GM23338 (cell line): Measurements from ENCODE around the gene HIVEP3. TPM values are rescaled to one million over a fixed set of nuclear protein-coding genes. Genes with fewer than 3 reads are reported as not detected.

ENCODE experiments used
- ATAC-seq: fragments of 200-7000 bp; cut with Tn5 transposase; 3 replicates; pipeline ENCODE4 v1.9.1; 2020
- DNase-seq: peaks from one replicate; pipeline ENCODE4 v3.0.0-alpha.2; 2015; ENCODE audit warnings: low spot score
- H2AFZ ChIP-seq: fragments of 200-600 bp; sonication (generic); 2 replicates; pipeline ENCODE4 v1.8.0; 2016; ENCODE audit warnings: antibody characterized with exemption, mild to moderate bottlenecking, moderate library complexity
- H3F3A ChIP-seq: fragments of 200-600 bp; sonication (generic); replicated peaks from 2 replicates; pipeline ENCODE4 v1.8.0; 2017; ENCODE audit warnings: antibody characterized with exemption, mixed run types, low read depth
- H3K27ac ChIP-seq: fragments of 200-600 bp; sonication (generic); 2 replicates; pipeline ENCODE4 v1.6.1; 2016; ENCODE audit warnings: low read depth
- H3K27me3 ChIP-seq: fragments of 200-600 bp; sonication (generic); 2 replicates; pipeline ENCODE4 v1.8.0; 2016; ENCODE audit warnings: mild to moderate bottlenecking, mixed run types, moderate library complexity; ENCODE audit not compliant: insufficient read depth
- H3K36me3 ChIP-seq: fragments of 200-600 bp; sonication (generic); 2 replicates; pipeline ENCODE4 v1.8.0; 2016; ENCODE audit warnings: mild to moderate bottlenecking; ENCODE audit not compliant: insufficient read depth
- H3K4me1 ChIP-seq: fragments of 200-600 bp; sonication (generic); 2 replicates; pipeline ENCODE4 v1.8.0; 2016; ENCODE audit warnings: mild to moderate bottlenecking, moderate library complexity; ENCODE audit not compliant: insufficient read depth
- H3K4me2 ChIP-seq: fragments of 200-600 bp; sonication (generic); 2 replicates; pipeline ENCODE4 v1.7.1; 2017; ENCODE audit warnings: mixed run types
- H3K4me3 ChIP-seq: fragments of 200-600 bp; sonication (generic); 2 replicates; pipeline ENCODE4 v1.6.1; 2016; ENCODE audit warnings: mixed run types
- H3K79me2 ChIP-seq: fragments of 200-600 bp; sonication (generic); replicated peaks from 2 replicates; pipeline ENCODE4 v1.8.0; 2017; ENCODE audit warnings: mild to moderate bottlenecking; ENCODE audit not compliant: insufficient read depth
- H3K9me2 ChIP-seq: fragments of 200-600 bp; sonication (generic); 2 replicates; pipeline ENCODE4 v1.8.0; 2017; ENCODE audit not compliant: insufficient read depth
- H4K20me1 ChIP-seq: fragments of 200-600 bp; sonication (generic); replicated peaks from 2 replicates; pipeline ENCODE4 v1.8.0; 2017; ENCODE audit warnings: mild to moderate bottlenecking; ENCODE audit not compliant: insufficient read depth
- H3K27ac Mint-ChIP-seq: 2 replicates; pipeline ENCODE4 v1.8.0; 2020; ENCODE audit warnings: inconsistent platforms, mild to moderate bottlenecking, moderate library complexity, mixed read lengths
- H3K27me3 Mint-ChIP-seq: 3 replicates; pipeline ENCODE4 v1.8.0; 2022; ENCODE audit warnings: low read depth, mild to moderate bottlenecking, moderate library complexity, mixed read lengths, inconsistent platforms; ENCODE audit not compliant: insufficient read depth, poor library complexity
- H3K36me3 Mint-ChIP-seq: 3 replicates; pipeline ENCODE4 v1.8.0; 2021; ENCODE audit warnings: low read depth, mild to moderate bottlenecking, inconsistent platforms, moderate library complexity, mixed read lengths
- H3K4me1 Mint-ChIP-seq: 3 replicates; pipeline ENCODE4 v1.8.0; 2020; ENCODE audit warnings: mild to moderate bottlenecking, inconsistent platforms, mixed read lengths
- H3K4me3 Mint-ChIP-seq: 3 replicates; pipeline ENCODE4 v1.8.0; 2021; ENCODE audit warnings: moderate library complexity, mild to moderate bottlenecking, inconsistent platforms, mixed read lengths
- H3K9me3 Mint-ChIP-seq: 3 replicates; pipeline ENCODE4 v1.8.0; 2020; ENCODE audit warnings: moderate library complexity, mild to moderate bottlenecking, inconsistent platforms, mixed read lengths
- EZH2phosphoT487 ChIP-seq: fragments of 200-600 bp; sonication (generic); IDR thresholded peaks from one replicate; pipeline ENCODE4 v1.8.1; 2018; ENCODE audit warnings: antibody characterized with exemption; ENCODE audit not compliant: unreplicated experiment
- JUNB ChIP-seq: IDR thresholded peaks from one replicate; pipeline ENCODE4 v1.6.1; 2016; ENCODE audit warnings: antibody characterized with exemption; ENCODE audit not compliant: unreplicated experiment
- STAT1 ChIP-seq: IDR thresholded peaks from one replicate; pipeline ENCODE4 v1.6.1; 2016; ENCODE audit warnings: antibody characterized with exemption; ENCODE audit not compliant: unreplicated experiment
- ZNF114 ChIP-seq: fragments of 250-450 bp; sonication (Bioruptor Pico); IDR thresholded peaks from 2 replicates; pipeline ENCODE4 v1.5.0; 2020; ENCODE audit warnings: mild to moderate bottlenecking, moderate library complexity
- polyA plus RNA-seq: library from polyadenylated mRNA; unstranded; fragments of >200 nt; fragmentation: Nextera tagmentation; extraction: Ambion mirVana; gene quantifications from 2 replicates; pipeline ENCODE4 v1.2.1, GENCODE V29; 2016
- total RNA-seq: library from RNA; depleted of rRNA; stranded (reverse); fragments of >200 nt; shearing (Covaris generic); gene quantifications from 2 replicates; pipeline ENCODE4 v1.2.3, GENCODE V29; 2014
- TF ChIP-seq, protein P1 (sequence below): fragments of 250-450 bp; sonication (Bioruptor Pico); IDR thresholded peaks from 2 replicates; pipeline ENCODE4 v1.5.0; 2020; ENCODE audit warnings: mild to moderate bottlenecking, moderate library complexity

Gene HIVEP3
- total and polyA plus RNA-seq, 2 experiments from 2014 or later: 0.14 to 0.24 TPM

GRCh38 chr1:41792485-41792770, 126.3 kb downstream of the HIVEP3 start (continued):
- TF ChIP-seq, protein P1, sequence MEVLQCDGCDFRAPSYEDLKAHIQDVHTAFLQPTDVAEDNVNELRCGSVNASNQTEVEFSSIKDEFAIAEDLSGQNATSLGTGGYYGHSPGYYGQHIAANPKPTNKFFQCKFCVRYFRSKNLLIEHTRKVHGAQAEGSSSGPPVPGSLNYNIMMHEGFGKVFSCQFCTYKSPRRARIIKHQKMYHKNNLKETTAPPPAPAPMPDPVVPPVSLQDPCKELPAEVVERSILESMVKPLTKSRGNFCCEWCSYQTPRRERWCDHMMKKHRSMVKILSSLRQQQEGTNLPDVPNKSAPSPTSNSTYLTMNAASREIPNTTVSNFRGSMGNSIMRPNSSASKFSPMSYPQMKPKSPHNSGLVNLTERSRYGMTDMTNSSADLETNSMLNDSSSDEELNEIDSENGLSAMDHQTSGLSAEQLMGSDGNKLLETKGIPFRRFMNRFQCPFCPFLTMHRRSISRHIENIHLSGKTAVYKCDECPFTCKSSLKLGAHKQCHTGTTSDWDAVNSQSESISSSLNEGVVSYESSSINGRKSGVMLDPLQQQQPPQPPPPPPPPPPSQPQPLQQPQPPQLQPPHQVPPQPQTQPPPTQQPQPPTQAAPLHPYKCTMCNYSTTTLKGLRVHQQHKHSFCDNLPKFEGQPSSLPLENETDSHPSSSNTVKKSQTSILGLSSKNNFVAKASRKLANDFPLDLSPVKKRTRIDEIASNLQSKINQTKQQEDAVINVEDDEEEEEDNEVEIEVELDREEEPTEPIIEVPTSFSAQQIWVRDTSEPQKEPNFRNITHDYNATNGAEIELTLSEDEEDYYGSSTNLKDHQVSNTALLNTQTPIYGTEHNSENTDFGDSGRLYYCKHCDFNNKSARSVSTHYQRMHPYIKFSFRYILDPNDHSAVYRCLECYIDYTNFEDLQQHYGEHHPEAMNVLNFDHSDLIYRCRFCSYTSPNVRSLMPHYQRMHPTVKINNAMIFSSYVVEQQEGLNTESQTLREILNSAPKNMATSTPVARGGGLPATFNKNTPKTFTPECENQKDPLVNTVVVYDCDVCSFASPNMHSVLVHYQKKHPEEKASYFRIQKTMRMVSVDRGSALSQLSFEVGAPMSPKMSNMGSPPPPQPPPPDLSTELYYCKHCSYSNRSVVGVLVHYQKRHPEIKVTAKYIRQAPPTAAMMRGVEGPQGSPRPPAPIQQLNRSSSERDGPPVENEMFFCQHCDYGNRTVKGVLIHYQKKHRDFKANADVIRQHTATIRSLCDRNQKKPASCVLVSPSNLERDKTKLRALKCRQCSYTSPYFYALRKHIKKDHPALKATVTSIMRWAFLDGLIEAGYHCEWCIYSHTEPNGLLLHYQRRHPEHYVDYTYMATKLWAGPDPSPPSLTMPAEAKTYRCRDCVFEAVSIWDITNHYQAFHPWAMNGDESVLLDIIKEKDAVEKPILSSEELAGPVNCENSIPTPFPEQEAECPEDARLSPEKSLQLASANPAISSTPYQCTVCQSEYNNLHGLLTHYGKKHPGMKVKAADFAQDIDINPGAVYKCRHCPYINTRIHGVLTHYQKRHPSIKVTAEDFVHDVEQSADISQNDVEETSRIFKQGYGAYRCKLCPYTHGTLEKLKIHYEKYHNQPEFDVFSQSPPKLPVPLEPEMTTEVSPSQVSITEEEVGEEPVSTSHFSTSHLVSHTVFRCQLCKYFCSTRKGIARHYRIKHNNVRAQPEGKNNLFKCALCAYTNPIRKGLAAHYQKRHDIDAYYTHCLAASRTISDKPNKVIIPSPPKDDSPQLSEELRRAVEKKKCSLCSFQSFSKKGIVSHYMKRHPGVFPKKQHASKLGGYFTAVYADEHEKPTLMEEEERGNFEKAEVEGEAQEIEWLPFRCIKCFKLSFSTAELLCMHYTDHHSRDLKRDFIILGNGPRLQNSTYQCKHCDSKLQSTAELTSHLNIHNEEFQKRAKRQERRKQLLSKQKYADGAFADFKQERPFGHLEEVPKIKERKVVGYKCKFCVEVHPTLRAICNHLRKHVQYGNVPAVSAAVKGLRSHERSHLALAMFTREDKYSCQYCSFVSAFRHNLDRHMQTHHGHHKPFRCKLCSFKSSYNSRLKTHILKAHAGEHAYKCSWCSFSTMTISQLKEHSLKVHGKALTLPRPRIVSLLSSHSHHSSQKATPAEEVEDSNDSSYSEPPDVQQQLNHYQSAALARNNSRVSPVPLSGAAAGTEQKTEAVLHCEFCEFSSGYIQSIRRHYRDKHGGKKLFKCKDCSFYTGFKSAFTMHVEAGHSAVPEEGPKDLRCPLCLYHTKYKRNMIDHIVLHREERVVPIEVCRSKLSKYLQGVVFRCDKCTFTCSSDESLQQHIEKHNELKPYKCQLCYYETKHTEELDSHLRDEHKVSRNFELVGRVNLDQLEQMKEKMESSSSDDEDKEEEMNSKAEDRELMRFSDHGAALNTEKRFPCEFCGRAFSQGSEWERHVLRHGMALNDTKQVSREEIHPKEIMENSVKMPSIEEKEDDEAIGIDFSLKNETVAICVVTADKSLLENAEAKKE (CRISPR knock-in tag): no peak
- no peak for TF ChIP-seq STAT1
- no peak for TF ChIP-seq EZH2phosphoT487
- no peak for TF ChIP-seq ZNF114 (CRISPR knock-in tag)

DNA sequence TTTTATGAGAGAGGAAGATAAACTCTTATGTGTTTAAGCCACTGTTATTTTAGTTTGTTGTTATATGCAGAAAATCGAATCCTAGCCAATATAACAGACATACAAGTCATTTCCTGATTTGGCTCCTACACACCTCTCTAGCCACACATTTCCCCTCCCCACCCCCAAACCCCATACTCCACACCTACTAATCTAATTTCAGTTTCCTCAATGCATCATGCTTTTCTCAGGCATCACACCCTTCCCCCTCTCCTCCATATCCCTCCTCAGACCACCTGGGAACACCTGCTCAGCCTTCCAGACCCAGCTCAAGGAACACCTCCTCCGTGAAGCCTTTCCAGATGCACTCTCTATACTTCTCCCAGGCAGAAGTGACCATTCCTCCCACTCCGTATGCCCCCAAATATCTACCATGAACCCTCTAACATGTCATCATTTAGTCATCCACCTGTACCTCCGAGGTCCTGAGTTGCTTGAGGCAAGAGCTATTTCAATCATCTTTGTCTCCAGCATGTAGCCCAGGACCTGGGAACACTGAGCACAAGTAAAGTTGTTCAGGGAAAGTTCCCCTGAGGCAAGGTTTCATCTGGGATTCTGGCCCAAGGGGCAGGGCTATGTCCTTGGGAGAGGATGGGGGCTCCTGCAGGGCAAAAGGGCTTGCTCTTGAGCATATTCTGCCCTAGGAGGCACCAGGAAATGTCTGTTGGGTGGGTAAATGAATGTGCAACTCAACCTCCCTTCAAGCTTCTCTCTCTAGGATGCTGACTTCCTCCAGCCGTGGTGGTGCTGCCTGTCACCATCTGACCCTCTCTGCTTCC, 126.8 kb downstream of the HIVEP3 start:
- H3K79me2 ChIP-seq: no peaks in the 10 kb centered on the region
- no peaks in the 10 kb centered on the region for H3K27me3 ChIP-seq
- H3K9me2 ChIP-seq: no peaks in the 10 kb centered on the region
- H3K4me1 Mint-ChIP-seq: no peaks in the 10 kb centered on the region
- H3K4me2 ChIP-seq: no peak overlapping the region
- H4K20me1 ChIP-seq: no peaks in the 10 kb centered on the region
- H3K36me3 Mint-ChIP-seq: no peaks in the 10 kb centered on the region
- no peaks in the 10 kb centered on the region for H3F3A ChIP-seq
- no peak for ATAC-seq
- H3K4me3 Mint-ChIP-seq: no peak overlapping the region
- no peak overlapping the region for H2AFZ ChIP-seq
- TF ChIP-seq STAT1 (no peak), ZNF114 (CRISPR knock-in tag) (no peak), JUNB (no peak)
- H3K27ac ChIP-seq: no peak overlapping the region
- no peaks in the 10 kb centered on the region for H3K9me3 Mint-ChIP-seq
- H3K27me3 Mint-ChIP-seq: peaks cover 7% of the 10 kb centered on the region
- no peaks in the 10 kb centered on the region for H3K4me1 ChIP-seq
- H3K4me3 ChIP-seq: no peak overlapping the region
- no peak overlapping the region for H3K27ac Mint-ChIP-seq
- no peak for DNase-seq
- no peaks in the 10 kb centered on the region for H3K36me3 ChIP-seq
